NCI-H1105 (cell line): ENCODE data around the gene CHST15.

Experiments
- DNase-seq: peaks from one replicate; lab custom pipeline; 2025; lab: John Stamatoyannopoulos, UW

CHST15 gene

GRCh38 chr10:124010563-124011131, 82.8 kb downstream of the CHST15 start:
- no peak for DNase-seq

DNA sequence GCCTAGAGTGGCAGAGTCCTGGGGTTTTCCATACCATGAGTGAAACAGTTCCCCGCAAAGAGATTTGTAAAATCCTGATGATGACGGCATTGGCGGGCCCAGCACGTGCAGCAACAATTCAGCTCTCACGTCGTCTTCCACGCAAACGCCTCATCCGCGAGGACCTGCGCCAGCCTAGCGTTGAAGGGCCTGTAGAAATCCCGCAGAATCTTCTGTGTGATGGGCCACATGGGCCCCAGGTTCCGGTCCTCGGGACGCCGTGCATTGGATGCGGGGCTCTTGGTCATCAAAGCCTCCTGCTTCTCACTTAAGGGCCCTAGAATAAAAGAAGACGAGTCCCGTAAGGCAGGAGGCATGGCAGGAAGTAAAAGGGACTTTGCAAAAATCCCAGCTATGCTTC, 83.4 kb downstream of the CHST15 start:
- no peak for DNase-seq

GRCh38 chr10:124009231-124010015, 84.0 kb downstream of the CHST15 start:
- no peak for DNase-seq

DNA sequence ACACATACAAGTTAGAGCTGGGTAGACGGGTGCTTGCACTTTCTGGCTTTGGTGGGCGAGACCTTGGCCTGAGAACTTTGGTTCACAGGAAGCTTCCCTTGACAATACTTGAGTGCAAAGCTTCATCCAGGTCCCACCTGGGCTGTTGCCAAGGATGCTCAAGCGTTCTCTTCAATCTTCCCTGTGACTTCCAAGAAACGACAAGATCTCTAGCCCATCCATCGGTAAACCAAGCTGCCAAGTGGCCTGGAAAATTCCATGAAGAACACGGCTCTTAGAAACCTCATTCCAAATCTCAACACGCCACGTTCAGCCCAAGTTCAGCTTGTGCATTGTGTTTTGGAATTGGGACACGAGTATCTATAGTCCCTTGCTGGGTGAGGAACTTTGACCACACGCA, 84.7 kb downstream of the CHST15 start:
- DNase-seq, result no peak

DNA sequence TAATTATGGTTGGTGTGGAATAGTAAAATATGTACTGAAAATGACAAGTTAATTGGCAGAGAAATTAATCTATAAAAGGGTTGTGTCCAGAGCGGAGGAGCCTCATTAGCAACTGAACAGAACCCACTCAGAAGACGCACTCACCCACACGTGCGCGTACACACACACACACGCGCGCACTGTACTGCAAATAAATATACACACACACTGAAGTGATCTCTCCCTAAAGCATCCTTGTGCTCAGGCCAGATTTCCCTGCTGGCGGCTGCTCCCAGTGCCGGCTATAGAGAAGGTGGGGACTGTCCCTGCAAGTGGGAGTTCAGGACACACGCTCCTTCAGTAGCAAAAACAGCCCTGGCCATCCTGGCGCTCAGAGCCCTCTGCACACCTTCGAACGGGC, 85.2 kb downstream of the CHST15 start:
- DNase-seq, result no peak

- DNase-seq, result no peak
These were observed 85.6 kb downstream of the CHST15 start for GRCh38 chr10:124007773-124008145.

DNA sequence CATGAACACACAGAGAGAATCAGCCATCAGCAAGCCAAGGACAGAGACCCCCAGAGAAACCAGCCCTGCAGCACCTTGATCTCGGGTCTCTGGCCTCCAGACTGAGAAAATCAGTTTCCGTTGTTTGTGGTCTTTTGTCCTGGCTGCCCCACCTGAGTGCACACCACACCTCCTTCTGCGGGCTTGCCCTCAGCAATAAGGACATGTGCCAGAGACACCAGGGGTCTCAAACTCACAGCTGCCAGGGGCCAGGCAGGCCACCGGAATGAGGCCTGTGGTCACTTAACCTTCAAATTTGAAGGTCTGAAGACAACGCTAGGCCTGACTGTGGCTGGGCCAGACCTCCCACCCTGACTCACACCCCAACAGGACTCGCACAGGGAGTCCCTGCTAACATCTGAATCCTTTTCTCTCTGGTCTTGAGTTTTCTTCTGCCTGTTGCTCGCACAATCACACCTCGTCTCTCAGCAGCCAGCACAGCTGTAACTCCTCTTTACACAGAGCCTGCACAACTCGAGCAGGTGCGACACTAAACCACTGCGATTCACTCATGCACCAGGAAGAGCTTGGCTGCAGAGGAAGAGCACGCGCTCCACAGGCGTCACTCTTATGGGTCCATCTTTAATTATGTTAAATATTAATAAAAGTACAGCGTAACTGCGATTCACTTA, 86.2 kb downstream of the CHST15 start:
- DNase-seq, result no peak

DNA sequence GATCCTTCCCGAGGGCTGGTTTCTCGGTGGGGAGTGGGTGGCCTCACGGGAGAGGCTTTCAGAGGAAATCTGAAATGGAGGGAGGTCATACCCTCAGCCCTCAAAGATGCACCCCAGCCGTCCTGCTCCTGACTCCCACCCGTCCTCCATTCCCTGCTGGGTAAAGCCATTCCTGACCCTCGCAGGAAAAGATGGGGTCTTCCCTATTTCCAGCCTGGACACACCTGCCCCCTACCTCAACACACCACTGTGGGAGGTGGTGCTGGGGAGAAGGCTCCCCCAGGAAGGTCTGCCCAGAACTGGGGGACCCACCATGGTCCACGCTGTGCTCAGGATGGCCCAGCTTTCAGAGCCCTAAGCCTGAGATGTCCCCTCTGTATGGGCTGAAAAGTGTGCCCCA, 86.9 kb downstream of the CHST15 start:
- no peak for DNase-seq

DNA sequence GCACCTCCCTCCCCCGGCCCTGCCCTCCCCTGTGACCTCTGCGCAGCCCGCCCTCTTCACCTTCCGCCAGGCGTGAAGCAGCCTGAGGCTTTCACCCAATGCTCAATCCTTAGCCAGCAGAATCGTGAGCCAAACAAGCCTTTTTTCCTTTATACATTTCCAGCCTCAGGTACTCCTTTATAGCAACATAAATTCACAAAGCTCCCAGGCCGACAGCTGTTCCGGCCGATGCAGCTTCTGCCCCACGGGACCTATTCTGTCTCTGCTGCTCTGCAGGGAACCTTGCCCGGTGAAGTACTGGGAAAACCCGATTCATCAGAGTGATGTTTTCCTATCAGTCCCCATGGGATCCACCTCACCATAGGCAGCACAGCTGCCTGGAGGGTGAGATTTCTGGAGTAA, 87.4 kb downstream of the CHST15 start:
- DNase-seq, result no peak

DNA sequence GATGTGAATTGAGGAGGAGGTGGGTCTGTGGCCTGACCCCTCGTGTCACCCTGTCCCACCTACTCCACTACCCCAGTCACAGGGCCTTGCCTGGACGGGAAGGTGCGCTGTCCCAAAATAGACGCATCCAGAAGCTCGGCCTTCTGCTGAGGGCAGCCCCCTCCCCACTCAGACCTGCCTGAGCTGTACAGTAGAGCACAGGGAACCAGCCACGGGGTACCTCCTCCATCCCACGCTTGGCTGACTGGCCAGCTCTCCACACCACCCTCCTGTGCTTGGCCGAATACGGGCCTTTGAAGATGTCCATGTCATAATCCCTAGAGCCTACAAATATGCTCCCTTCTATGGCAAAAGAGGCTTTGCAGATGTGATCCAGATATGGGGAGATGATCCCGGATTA, 88.3 kb downstream of the CHST15 start:
- no peak for DNase-seq

DNA sequence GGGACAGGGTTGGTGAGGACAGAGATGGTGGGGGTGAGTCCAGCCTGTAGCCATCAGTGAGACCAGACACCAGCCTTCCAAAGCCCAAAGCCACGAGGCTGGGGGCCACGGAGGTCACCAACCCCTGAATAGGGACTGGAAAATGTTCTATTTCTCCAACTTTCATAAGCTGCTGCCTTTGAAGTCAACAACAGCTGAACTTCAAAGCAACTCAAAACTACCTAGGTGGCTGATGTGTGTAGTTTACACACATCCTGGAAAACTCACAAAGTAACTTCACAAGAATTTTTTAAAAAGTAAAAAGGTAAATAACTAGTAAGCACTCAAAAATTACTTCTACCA, 88.8 kb downstream of the CHST15 start:
- no peak for DNase-seq

DNA sequence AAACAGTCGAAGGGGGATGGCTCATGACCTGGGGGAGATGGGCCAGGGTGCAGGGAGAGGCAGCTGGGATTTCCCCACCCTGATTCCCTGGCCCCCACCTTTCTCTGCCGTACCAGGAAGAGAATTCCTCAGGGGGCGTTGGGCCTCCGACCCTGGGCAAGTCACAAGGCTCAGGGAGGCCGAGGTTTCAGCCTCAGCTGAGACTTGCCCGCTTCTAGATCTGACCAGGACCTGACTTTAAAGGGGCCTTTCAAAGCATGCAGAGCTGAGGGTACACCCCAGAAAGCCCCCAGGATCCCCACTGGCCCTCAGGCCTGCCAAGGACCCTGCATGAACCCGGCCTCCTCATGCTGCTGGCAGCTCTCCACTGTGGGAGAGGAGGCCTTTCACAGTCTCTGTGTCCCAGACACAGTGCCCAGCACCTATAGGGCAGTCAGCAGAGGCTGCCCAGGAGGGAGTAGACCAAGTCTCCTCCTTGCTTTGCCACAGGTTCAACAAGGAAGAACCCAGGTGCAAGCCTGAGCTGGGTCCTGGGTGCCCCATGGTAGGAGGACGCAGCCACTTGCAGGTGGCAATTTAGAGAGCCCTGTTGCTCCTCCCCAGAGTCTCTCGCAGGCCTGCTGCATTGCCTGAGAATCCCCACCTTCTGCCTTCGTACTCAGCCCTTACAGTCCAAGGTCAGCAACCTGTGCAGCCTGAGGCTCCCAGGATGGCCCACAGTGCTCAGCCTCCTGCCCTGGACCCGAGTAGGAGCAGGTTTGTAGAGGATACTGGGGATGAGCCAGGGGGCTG, 89.3 kb downstream of the CHST15 start:
- DNase-seq, result no peak

DNA sequence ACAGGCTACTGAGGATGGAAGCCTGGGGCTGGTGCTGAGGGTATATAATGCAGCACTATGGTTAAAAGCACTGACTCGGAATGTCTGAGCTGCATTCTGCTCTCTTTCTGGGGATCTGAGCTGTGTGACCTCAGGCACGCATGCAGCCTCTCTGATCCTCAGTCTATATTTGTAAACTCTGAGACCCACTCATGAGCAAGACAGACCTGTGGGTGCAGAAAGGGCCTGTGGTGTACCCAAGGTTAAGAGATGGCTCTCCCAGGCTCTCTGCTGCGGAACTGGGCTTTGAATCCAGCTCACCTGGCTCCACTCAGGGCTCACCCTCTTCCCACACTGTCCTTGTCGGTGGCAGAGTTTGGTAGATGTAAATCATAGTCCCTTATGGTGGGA, 89.9 kb downstream of the CHST15 start:
- no peak for DNase-seq

DNA sequence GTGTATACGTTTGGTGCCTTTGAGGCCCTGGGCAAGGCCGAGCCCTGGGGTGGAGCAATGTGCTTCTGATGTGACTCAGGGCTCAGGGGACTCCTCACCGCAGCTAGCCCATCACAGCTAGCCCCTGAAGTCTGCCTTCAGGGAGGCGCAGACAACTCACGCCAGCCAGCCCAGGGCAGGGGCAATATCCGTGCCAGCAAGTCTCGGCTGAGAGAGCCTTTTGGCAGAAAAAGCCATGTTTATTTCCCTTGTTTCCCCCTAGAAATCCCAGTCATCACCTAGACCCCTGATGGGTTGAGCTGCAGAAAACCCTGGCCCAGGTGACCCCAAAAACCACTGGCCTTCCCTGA, 90.4 kb downstream of the CHST15 start:
- DNase-seq, result no peak

DNA sequence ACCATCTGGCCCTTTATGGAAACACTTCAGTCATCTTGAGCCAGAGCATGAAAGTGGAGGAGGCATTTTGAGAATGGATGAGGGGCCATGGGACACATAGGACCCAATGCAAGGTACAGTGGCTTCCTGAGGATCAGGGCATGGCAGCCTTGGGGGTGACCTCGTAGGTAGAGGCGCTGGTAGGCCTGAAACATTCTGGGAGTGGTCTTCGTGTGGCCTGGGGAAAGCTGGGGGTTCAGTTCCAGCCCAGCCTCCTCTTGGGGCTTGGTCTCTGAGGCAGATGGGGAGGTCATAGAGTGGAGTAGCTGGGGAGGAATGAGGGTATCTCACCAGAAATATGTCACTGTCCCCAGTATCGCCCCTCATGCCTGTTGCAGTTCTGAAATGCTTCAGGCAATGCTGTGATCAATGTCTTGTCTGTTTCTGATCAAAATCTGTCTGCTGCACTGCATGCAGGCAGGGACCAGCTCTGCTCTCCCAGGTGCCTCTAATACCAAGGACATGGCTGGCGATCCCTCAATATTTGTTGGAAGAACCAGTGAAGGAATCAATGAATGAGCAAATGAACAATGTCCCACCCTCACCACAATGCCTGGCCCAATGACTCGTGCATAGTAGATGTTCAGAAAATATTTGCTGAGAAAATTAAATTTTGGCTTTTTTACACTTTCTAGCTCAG, 90.9 kb downstream of the CHST15 start:
- DNase-seq, result no peak

DNA sequence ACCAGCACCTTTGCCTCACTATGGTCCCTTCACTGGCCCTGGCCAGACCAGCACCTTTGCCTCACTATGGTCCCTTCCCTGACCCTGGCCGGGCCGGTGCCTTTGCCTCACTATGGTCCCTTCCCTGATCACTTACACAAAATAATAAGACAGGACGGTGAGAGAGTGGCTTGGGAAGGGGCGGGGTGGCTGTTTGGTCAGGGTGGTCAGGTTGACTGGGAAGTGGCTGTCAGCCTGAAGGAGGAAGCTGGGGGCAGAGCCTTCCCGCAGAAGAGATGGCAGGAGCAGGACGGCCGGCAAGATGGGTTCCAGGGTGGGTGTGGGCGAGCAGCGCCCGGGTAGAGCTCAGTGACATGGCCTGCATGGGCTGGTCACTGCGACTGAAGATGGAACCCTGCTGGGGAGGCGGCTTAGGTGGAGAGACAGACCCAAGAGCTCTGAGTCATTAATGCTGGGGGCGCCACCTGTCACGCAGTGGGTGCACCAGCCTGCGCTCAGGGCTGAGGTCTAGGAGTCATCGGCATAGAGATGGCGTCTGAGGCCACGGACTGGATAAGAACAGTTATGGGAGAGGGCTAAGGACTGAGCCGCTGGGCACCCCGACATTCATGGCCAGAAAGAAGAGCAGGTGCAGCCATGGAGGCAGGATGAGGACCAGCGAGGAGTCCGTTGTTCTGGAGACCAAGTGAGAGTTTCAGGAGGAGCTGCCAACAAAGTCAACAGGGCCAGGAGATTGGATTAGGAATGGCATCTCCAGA, 91.8 kb downstream of the CHST15 start:
- DNase-seq, result no peak

DNA sequence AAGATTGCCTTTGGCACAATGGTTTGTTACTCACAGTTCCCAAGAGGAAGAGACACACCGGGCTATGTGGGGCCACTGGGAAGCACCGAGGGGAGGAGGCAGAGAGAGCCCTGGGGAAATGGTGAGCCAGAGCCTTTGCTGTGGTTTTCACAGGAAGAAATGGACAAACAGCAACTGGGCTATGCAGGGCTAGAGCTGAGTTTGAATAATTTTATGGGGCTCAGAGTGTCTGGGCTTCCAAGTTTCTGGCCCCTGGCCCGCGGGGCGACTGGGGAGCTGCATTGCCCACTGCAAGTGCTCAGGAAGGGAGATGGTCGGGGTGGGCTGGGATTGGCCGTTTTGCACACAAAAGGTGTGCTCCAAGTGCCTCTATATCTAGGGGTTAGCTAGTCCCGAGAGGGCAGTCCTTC, 92.6 kb downstream of the CHST15 start:
- no peak for DNase-seq

DNA sequence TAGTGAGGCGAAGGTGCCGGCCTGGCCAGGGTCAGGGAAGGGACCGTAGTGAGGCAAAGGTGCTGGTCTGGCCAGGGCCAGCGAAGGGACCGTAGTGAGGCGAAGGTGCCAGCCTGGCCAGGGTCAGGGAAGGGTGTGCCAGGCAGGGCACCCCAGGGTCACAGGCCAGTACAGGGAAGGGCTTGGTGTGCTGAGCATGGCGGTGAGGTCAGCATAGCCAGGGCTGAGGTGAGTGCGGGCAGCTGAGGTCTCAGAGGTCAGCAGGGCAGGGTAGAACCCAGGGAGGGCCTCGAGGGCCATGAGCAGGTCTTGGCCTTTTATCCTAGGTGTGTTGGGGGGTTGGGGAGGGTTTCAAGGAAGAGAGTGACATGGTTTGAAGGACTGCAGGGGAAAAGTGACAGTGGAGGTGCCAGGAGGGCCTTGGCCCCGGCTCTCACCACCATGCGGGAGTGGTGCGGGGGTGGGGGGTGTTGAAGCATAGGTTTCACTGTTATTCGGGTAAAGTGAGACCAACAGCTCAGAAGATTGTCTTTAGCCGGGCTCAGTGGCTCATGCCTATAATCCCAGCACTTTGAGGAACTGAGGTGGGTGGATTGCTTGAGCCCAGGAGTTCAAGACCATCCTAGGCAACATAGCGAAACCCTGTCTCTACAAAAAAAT, 93.3 kb downstream of the CHST15 start:
- DNase-seq, result no peak

- DNase-seq, result no peak
These were observed 94.1 kb downstream of the CHST15 start for GRCh38 chr10:123999261-123999660.

GRCh38 chr10:123998197-123999141, 94.9 kb downstream of the CHST15 start:
- DNase-seq, result no peak
